HepG2 (cell line): ENCODE results near the gene AGGF1. TPM values are rescaled to one million over a fixed set of nuclear protein-coding genes. Genes with fewer than 3 reads are reported as not detected.

ENCODE experiments used
- NR2F6 ChIP-seq, 2 experiments: IDR thresholded peaks; 2 replicates each; pipeline ENCODE4 v1.6.1; 2016; ENCODE audit warnings: antibody characterized with exemption in 1 of 2, mild to moderate bottlenecking in 1 of 2
- SMYD3 ChIP-seq: sonication (generic); formaldehyde crosslinking; IDR thresholded peaks from 2 replicates; pipeline ENCODE4 v1.8.1; 2023; ENCODE audit warnings: mild to moderate bottlenecking, missing genetic modification reagents
- TBP ChIP-seq: sonication (generic); formaldehyde crosslinking; IDR thresholded peaks from 2 replicates; pipeline ENCODE4 v1.5.0; 2020; ENCODE audit warnings: missing genetic modification reagents
- TEAD2 ChIP-seq: sonication (generic); formaldehyde crosslinking; IDR thresholded peaks from 2 replicates; pipeline ENCODE4 v1.9.0; 2021; ENCODE audit warnings: missing genetic modification reagents
- XRCC5 ChIP-seq: fragments of 200-400 bp; formaldehyde crosslinking; optimal IDR thresholded peaks from 2 replicates; pipeline ENCODE3; 2017; ENCODE audit warnings: mild to moderate bottlenecking, low read length
- polyA plus RNA-seq, 8 experiments: library from polyadenylated mRNA; depleted of rRNA in 3 of 8; stranded (reverse) in 7 of 8; unstranded in 1 of 8; fragments of >200 nt; fragmentation: Illumina TruSeq in 4 of 8; extraction: Trizol in 4 of 8; gene quantifications; 2 replicates each; pipeline versions ENCODE4 v1.2.1 to v1.2.3, GENCODE V29; 2011 to 2016; ENCODE audit warnings: low read depth in 4 of 8, missing spikeins in 1 of 8, mixed read lengths in 1 of 8; ENCODE audit not compliant: insufficient read depth in 1 of 8
- total RNA-seq, 5 experiments: library from RNA; depleted of rRNA; stranded (reverse); fragments of >200 nt; fragmentation: Illumina TruSeq; extraction: Trizol; gene quantifications; 2 replicates each; pipeline ENCODE4 v1.2.3, GENCODE V29; 2016; ENCODE audit warnings: low read depth in 1 of 5
- TF ChIP-seq, protein P1 (sequence below): sonication (generic); formaldehyde crosslinking; IDR thresholded peaks from 2 replicates; pipeline ENCODE4 v1.4.0; 2020; ENCODE audit warnings: mild to moderate bottlenecking, missing genetic modification reagents
- TF ChIP-seq, protein P2 (sequence below): sonication (generic); formaldehyde crosslinking; IDR thresholded peaks from 2 replicates; pipeline ENCODE4 v1.4.0; 2020; ENCODE audit warnings: missing genetic modification reagents, borderline replicate concordance
- TF ChIP-seq, protein P3 (sequence below): sonication (generic); formaldehyde crosslinking; IDR thresholded peaks from 2 replicates; pipeline ENCODE4 v1.8.0; 2022; ENCODE audit warnings: mild to moderate bottlenecking, missing genetic modification reagents, moderate library complexity
- TF ChIP-seq, protein P4 (sequence below): sonication (generic); formaldehyde crosslinking; IDR thresholded peaks from 2 replicates; pipeline ENCODE4 v1.5.0; 2020; ENCODE audit warnings: missing genetic modification reagents, mild to moderate bottlenecking, borderline replicate concordance
- TF ChIP-seq, protein P5 (sequence below): sonication (generic); formaldehyde crosslinking; conservative IDR thresholded peaks from 2 replicates; pipeline ENCODE4 v1.4.0; 2020; ENCODE audit warnings: missing genetic modification reagents

Gene AGGF1
- total and polyA plus RNA-seq, 2 of the 13 experiments (the other 11 are each of a cell fraction or from before 2014, with no cell fraction given), result 12.9 to 15.5 TPM

DNA sequence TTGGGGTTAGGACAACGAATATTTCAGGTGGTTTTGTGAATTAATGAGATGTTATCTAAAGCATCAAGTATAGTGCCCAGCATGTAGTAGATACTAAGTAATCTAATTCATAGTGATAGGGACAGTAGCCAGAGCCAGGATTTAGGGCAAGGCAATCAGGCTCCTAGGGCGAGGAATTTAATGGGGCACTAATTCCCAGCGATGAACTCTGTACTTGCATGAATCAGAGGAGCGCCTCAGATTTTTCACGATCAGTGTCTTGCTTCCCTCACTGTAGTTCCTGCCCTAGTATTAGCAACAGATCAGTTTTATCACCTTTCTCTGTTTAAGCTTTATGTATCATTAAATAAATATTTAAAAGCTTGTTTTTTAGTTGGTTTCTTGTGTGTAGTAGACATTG lies 3.1 kb downstream of the AGGF1 start (continued):
- TF ChIP-seq, protein P1, sequence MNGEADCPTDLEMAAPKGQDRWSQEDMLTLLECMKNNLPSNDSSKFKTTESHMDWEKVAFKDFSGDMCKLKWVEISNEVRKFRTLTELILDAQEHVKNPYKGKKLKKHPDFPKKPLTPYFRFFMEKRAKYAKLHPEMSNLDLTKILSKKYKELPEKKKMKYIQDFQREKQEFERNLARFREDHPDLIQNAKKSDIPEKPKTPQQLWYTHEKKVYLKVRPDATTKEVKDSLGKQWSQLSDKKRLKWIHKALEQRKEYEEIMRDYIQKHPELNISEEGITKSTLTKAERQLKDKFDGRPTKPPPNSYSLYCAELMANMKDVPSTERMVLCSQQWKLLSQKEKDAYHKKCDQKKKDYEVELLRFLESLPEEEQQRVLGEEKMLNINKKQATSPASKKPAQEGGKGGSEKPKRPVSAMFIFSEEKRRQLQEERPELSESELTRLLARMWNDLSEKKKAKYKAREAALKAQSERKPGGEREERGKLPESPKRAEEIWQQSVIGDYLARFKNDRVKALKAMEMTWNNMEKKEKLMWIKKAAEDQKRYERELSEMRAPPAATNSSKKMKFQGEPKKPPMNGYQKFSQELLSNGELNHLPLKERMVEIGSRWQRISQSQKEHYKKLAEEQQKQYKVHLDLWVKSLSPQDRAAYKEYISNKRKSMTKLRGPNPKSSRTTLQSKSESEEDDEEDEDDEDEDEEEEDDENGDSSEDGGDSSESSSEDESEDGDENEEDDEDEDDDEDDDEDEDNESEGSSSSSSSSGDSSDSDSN (CRISPR knock-in tag), result no peak
- TF ChIP-seq SMYD3 (CRISPR knock-in tag) (no peak), NR2F6 (IDR thresholded peaks at IDR 0.05) (no peak), NR2F6 (CRISPR knock-in tag; IDR thresholded peaks at IDR 0.05) (no peak), TEAD2 (CRISPR knock-in tag) (no peak), XRCC5 (no peak), TBP (CRISPR knock-in tag) (no peak)
- TF ChIP-seq, protein P2, sequence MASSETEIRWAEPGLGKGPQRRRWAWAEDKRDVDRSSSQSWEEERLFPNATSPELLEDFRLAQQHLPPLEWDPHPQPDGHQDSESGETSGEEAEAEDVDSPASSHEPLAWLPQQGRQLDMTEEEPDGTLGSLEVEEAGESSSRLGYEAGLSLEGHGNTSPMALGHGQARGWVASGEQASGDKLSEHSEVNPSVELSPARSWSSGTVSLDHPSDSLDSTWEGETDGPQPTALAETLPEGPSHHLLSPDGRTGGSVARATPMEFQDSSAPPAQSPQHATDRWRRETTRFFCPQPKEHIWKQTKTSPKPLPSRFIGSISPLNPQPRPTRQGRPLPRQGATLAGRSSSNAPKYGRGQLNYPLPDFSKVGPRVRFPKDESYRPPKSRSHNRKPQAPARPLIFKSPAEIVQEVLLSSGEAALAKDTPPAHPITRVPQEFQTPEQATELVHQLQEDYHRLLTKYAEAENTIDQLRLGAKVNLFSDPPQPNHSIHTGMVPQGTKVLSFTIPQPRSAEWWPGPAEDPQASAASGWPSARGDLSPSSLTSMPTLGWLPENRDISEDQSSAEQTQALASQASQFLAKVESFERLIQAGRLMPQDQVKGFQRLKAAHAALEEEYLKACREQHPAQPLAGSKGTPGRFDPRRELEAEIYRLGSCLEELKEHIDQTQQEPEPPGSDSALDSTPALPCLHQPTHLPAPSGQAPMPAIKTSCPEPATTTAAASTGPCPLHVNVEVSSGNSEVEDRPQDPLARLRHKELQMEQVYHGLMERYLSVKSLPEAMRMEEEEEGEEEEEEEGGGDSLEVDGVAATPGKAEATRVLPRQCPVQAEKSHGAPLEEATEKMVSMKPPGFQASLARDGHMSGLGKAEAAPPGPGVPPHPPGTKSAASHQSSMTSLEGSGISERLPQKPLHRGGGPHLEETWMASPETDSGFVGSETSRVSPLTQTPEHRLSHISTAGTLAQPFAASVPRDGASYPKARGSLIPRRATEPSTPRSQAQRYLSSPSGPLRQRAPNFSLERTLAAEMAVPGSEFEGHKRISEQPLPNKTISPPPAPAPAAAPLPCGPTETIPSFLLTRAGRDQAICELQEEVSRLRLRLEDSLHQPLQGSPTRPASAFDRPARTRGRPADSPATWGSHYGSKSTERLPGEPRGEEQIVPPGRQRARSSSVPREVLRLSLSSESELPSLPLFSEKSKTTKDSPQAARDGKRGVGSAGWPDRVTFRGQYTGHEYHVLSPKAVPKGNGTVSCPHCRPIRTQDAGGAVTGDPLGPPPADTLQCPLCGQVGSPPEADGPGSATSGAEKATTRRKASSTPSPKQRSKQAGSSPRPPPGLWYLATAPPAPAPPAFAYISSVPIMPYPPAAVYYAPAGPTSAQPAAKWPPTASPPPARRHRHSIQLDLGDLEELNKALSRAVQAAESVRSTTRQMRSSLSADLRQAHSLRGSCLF (CRISPR knock-in tag), result no peak
- TF ChIP-seq, protein P3, sequence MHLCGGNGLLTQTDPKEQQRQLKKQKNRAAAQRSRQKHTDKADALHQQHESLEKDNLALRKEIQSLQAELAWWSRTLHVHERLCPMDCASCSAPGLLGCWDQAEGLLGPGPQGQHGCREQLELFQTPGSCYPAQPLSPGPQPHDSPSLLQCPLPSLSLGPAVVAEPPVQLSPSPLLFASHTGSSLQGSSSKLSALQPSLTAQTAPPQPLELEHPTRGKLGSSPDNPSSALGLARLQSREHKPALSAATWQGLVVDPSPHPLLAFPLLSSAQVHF (CRISPR knock-in tag), result no peak
- TF ChIP-seq, protein P4, sequence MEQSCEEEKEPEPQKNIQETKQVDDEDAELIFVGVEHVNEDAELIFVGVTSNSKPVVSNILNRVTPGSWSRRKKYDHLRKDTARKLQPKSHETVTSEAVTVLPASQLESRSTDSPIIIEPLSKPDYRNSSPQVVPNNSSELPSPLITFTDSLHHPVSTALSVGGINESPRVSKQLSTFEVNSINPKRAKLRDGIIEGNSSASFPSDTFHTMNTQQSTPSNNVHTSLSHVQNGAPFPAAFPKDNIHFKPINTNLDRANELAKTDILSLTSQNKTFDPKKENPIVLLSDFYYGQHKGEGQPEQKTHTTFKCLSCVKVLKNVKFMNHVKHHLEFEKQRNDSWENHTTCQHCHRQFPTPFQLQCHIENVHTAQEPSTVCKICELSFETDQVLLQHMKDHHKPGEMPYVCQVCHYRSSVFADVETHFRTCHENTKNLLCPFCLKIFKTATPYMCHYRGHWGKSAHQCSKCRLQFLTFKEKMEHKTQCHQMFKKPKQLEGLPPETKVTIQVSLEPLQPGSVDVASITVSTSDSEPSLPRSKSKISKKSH, result no peak
- TF ChIP-seq, protein P5, sequence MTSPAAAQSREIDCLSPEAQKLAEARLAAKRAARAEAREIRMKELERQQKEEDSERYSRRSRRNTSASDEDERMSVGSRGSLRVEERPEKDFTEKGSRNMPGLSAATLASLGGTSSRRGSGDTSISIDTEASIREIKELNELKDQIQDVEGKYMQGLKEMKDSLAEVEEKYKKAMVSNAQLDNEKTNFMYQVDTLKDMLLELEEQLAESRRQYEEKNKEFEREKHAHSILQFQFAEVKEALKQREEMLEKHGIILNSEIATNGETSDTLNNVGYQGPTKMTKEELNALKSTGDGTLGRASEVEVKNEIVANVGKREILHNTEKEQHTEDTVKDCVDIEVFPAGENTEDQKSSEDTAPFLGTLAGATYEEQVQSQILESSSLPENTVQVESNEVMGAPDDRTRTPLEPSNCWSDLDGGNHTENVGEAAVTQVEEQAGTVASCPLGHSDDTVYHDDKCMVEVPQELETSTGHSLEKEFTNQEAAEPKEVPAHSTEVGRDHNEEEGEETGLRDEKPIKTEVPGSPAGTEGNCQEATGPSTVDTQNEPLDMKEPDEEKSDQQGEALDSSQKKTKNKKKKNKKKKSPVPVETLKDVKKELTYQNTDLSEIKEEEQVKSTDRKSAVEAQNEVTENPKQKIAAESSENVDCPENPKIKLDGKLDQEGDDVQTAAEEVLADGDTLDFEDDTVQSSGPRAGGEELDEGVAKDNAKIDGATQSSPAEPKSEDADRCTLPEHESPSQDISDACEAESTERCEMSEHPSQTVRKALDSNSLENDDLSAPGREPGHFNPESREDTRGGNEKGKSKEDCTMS (CRISPR knock-in tag), result no peak
